Renal cortical epithelial cell (primary cell): ENCODE data around the gene CNKSR2. TPM values are rescaled to one million over a fixed set of nuclear protein-coding genes. Genes with fewer than 3 reads are reported as not detected.
A peak's percentile ranks its signal among the peaks of the same experiment; 100 is the strongest.

Experiments
- DNase-seq: peaks from one replicate; pipeline ENCODE4 v3.0.0-alpha.2; 2011; ENCODE audit warnings: low read depth
- total RNA-seq: library from RNA; depleted of rRNA; stranded (reverse); fragments of >200 nt; gene quantifications from 2 replicates; pipeline ENCODE4 v1.2.3, GENCODE V29; 2014

Gene CNKSR2
- total RNA-seq, 1 donor from 2014 or later: 0.40 TPM

DNA sequence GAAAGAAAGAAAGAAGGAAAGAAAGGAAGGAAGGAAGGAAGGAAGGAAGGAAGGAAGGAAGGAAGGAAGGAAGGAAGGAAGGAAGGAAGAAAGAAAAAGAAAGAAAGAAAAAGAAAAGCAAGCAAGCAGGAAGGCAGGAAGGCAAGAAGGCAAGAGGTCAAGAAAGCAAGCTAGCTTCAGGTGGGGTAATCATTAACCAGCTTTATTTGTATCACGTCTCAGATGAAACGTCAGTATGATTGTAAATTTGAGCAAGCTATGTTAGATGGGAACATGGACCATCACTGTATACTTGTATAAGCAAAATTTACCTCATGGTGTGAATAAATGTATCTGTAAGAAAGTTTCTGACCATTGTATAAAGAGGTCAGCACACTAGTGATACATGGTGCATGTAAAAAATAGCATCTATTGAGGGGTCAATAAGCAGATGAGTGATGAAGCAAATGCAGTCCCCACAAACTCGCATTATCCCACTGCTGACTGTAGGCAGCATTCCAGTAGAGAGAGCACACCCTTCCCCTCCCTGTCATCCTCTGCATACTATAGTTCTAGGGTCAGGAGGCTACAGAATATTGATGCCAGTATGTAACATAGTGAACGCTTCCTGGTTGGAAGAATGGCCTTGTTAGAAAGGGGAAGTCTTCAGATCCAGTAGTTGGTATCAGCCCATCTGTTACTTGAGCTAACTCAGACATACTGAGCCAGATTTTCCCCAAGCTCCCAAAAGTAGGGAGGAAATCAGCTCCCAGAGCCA, 300.4 kb downstream of the CNKSR2 start:
- peak; percentile 27 for DNase-seq

DNA sequence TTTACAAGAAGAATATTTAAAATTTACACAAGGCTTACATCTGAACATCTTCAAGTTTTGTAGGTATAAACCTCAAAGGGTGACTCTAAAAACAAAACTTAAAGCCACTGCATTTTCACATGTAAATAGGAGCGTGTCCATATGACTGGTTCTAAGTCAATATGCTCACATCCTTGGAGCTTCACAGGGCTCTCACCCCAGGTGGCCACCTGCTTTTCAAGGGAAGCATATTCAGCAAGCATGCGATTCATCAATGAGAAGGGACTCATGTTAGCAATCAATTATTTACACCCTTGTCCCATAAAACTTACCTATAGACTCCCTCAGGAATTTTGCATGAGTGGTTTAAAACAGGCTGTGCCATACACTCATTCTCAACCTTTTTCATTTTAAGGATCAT, 301.7 kb downstream of the CNKSR2 start:
- DNase-seq: no peak

DNA sequence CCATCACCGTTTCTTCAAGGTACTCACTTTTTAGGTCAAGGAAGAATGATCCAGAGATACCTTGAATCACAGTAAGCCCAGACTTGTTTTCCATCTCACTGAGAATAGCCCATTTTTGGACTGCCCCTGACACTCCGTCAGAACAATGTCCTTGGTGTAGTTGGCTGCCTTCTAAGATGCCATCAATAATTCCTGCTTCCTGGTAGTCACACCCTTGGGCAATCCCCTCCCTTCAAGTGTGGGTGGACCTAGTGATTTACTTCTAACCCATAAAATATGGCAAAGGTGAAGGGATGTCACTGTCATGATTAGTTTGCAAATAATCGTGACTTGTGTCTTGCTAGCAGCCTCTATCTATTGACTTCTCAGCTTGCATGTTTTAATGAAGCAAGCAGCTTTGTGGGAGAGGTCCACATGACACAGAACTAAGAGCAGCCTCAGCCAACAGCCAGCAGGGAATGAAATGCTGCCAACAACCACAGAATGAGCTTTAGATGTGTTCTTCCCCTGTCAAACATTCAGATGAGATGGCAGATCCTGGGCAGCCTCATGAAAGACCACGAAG, 303.9 kb downstream of the CNKSR2 start:
- DNase-seq: no peak

DNA sequence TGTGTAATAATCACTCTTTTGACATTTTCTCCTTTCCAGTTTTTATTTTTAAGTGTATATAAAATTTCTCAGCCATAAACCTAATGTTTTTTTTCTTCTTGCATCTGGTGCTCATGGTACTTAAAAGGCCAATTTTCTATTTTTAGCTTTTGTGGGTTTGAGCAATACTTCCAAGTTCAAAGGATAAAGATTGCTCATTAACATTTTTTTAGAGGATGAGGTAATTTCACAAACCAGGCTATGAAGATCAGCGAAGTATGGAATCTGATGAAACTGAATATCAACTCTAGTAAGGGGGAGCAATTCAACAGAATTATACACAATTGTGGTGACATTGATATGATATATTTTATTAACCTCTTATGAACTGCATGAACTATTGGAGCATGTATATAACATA, 309.7 kb downstream of the CNKSR2 start:
- peak; percentile 7 for DNase-seq

DNA sequence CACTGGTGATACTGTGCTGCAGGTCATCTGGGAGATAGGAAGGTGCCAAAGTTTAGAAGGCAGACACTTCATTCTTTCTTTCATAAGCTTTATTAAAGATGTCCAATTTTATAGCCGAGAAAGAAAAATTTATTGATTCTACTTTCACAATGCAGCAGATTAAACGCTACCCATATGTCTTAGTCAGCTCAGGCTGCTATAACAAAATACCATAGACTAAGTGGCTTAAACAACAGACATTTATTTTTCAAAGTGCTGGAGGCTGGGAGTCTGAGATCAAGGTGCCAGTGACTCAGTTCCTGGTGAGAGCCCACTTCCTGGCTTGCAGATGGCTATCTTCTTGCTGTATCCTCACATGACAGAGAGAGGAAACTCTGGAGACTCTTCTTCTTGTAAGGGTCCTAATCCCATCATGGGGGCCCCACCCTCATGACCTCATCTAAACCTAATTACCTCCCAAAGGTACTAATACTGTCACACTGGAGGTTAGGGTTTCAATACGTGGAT, 317.3 kb downstream of the CNKSR2 start:
- DNase-seq: no peak

DNA sequence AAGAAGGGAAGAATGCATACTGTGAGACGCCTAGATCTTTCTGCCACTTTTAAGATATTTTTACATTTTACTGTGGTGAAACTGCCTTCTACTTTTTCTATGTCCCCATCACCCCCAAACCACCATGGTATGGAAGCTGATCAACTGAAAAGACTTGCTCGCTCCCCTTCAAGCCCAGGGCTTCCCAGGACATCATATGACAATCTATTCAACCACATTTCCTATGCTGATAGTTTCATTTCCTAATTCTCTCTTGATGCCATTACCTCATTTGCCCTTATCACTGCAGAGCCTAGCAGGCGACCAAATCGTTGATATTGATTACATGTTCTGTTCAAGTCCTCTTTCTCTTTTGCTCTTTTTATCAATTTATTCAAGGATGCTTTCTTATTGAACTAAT, 324.1 kb downstream of the CNKSR2 start:
- no peak for DNase-seq

DNA sequence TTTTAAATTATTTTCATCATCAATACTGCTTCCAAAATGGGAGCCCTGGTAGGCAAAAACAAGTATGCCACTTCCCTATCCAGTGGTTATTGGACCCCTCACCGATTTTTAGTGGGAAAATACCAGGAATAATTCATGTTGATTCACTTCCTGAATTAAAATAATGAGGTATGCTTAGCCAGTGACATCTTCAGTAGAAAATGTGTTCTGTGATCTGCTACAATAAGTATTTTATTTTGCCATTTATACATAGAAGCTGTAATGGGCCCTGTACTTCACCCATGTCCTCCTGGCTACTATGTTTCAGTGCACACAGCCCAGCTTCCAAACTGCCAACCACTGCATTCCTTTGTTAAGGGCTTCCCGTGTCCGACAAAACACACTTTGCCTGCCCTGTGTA, 324.9 kb downstream of the CNKSR2 start:
- DNase-seq: no peak

DNA sequence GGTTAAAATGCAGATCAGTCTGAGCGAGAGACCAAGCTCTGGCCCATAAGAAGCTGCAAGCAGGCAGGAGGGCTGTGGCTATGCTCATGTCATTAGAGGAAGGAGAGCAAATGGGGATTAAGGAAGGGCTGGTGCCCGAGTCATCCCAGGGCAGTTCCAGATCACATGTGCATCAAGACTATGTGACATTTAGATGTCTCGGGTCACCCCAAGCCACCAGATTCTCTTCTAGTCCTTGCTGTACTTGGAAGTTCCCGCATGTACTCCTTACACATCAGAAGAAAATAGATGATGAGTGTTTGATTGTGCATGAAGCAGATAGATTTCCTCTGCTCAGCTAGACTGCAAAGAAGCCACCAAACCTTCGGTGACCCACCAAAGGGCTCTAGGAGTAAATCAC, 326.1 kb downstream of the CNKSR2 start:
- no peak for DNase-seq

DNA sequence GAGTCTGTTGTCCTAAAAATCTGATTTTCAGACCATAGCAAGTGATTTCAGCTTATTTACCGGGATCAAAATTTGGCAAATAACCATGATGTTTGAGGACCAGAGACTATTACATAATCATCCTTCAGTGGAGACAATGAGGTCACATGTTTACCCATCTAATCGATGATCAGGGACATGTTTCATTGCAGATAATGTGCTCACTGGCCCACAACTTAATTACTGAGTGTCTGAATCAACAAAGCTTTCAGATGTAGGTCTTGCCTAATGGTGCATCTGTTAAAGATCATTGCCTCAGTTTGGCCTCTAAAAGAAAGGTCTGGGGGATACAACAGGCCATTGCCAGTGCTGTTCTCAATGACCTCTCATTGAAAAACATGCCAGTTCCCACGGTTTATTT, 326.7 kb downstream of the CNKSR2 start:
- no peak for DNase-seq

DNA sequence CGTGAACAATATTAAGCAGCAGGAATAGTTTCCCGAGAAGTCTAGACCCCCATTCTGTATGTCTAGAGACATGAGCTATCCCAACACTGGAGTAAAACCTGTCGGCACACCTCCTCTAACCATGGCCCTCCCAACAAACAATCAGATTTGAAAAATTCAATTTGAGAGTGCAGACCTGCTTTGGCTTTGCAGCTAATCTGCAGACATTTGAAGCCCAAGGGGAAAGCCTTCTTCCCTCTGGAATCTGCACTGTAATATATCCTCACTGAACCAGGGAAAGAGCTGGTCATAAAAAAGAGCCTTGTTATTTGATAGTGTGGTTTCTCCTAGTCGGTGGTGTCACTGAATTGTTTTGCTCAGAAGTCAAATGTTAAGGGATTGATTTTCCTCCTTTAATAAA, 328.5 kb downstream of the CNKSR2 start:
- DNase-seq: no peak
